ENCODE results near the gene TCF7L2.

TCF7L2 gene

DNA sequence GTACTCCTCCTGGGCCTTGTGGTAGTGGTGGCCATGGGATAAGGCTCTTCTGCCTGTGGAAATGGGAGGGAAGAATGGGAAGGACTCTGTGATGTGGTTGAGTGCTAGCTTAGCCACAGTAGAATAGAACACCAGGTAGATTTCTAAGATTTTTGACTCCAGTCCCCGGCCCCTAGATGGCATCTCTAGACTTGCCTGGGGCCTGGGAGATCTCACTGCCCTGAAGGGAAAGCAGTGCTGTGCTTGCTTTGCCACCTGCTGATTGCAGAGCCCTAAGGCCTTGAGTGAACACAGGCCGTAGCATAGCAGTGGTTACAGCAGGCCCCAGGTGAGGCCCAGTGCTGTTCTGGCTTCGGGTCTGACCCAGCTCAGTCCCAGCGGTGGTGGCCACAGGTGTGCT, 252.0 kb downstream of the TCF7L2 start:
- H3K27ac ChIP-seq (replicated peaks) = no peak overlapping the region
- H3K27me3 ChIP-seq (ENCODE audit: insufficient read depth, poor library complexity, severe bottlenecking) = peaks cover 3% of the 10 kb centered on the region
- no peak for DNase-seq (ENCODE audit: low read depth in 1 of 2, low spot score in 1 of 2)
- no peak for TF ChIP-seq GABPA (IDR thresholded peaks at IDR 0.05; ENCODE audit: low read depth)
- TF ChIP-seq, protein P1, sequence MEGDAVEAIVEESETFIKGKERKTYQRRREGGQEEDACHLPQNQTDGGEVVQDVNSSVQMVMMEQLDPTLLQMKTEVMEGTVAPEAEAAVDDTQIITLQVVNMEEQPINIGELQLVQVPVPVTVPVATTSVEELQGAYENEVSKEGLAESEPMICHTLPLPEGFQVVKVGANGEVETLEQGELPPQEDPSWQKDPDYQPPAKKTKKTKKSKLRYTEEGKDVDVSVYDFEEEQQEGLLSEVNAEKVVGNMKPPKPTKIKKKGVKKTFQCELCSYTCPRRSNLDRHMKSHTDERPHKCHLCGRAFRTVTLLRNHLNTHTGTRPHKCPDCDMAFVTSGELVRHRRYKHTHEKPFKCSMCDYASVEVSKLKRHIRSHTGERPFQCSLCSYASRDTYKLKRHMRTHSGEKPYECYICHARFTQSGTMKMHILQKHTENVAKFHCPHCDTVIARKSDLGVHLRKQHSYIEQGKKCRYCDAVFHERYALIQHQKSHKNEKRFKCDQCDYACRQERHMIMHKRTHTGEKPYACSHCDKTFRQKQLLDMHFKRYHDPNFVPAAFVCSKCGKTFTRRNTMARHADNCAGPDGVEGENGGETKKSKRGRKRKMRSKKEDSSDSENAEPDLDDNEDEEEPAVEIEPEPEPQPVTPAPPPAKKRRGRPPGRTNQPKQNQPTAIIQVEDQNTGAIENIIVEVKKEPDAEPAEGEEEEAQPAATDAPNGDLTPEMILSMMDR (IDR thresholded peaks at IDR 0.05; ENCODE audit: insufficient read depth, low read length) = no peak
- TF ChIP-seq, protein P2, sequence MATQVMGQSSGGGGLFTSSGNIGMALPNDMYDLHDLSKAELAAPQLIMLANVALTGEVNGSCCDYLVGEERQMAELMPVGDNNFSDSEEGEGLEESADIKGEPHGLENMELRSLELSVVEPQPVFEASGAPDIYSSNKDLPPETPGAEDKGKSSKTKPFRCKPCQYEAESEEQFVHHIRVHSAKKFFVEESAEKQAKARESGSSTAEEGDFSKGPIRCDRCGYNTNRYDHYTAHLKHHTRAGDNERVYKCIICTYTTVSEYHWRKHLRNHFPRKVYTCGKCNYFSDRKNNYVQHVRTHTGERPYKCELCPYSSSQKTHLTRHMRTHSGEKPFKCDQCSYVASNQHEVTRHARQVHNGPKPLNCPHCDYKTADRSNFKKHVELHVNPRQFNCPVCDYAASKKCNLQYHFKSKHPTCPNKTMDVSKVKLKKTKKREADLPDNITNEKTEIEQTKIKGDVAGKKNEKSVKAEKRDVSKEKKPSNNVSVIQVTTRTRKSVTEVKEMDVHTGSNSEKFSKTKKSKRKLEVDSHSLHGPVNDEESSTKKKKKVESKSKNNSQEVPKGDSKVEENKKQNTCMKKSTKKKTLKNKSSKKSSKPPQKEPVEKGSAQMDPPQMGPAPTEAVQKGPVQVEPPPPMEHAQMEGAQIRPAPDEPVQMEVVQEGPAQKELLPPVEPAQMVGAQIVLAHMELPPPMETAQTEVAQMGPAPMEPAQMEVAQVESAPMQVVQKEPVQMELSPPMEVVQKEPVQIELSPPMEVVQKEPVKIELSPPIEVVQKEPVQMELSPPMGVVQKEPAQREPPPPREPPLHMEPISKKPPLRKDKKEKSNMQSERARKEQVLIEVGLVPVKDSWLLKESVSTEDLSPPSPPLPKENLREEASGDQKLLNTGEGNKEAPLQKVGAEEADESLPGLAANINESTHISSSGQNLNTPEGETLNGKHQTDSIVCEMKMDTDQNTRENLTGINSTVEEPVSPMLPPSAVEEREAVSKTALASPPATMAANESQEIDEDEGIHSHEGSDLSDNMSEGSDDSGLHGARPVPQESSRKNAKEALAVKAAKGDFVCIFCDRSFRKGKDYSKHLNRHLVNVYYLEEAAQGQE (IDR thresholded peaks at IDR 0.05; ENCODE audit: insufficient replicate concordance, low read depth) = no peak
- TF ChIP-seq POLR2AphosphoS5 (IDR thresholded peaks at IDR 0.05; ENCODE audit: low read depth) = no peak
- no peak for TF ChIP-seq SPI1 (IDR thresholded peaks at IDR 0.05; ENCODE audit: borderline replicate concordance, low read depth)
- H3K4me3 ChIP-seq (replicated peaks; ENCODE audit: insufficient read depth, low read length) = no peak overlapping the region

DNA sequence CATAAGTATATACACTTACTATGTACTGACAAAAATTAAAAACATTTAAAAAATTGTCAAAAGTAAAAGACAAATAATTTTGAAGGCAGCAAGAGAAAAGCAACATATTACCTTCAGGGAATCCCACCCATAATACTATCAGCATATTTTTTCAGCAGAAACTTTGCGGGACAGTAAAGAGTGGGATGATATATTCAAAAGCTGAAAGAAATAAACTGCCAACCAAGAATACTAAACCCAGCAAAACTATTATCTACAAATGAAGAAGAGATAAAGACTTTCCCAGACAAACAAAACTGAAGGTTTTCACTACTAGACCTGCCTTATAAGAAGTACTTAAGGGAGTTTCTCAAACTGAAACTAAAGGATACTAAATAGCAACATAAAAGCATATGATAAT, 257.9 kb downstream of the TCF7L2 start:
- Histone ChIP-seq H3K4me3 (replicated peaks; ENCODE audit: insufficient read depth, low read length) (no peak overlapping the region), H3K27me3 (ENCODE audit: insufficient read depth, poor library complexity, severe bottlenecking) (no peaks in the 10 kb centered on the region), H3K27ac (replicated peaks) (no peak overlapping the region)
- no peak for TF ChIP-seq GABPA (IDR thresholded peaks at IDR 0.05; ENCODE audit: low read depth)
- TF ChIP-seq POLR2AphosphoS5 (IDR thresholded peaks at IDR 0.05; ENCODE audit: low read depth) = no peak
- TF ChIP-seq, protein P1 (IDR thresholded peaks at IDR 0.05; ENCODE audit: insufficient read depth, low read length) = no peak
- TF ChIP-seq, protein P2 (IDR thresholded peaks at IDR 0.05; ENCODE audit: insufficient replicate concordance, low read depth) = no peak
- TF ChIP-seq SPI1 (IDR thresholded peaks at IDR 0.05; ENCODE audit: borderline replicate concordance, low read depth) = no peak
- no peak for DNase-seq (ENCODE audit: low read depth in 1 of 2, low spot score in 1 of 2)

GRCh38 chr10:113213035-113213434, 263.0 kb downstream of the TCF7L2 start:
- no peak for DNase-seq (ENCODE audit: low read depth in 1 of 2, low spot score in 1 of 2)
- no peak overlapping the region for H3K4me3 ChIP-seq (replicated peaks; ENCODE audit: insufficient read depth, low read length)
- H3K27ac ChIP-seq (replicated peaks) = no peak overlapping the region

More at GRCh38 chr10:113213035-113213434, 263.0 kb downstream of the TCF7L2 start:
- no peaks in the 10 kb centered on the region for H3K27me3 ChIP-seq (ENCODE audit: insufficient read depth, poor library complexity, severe bottlenecking)
- TF ChIP-seq GABPA (IDR thresholded peaks at IDR 0.05; ENCODE audit: low read depth) = no peak
- TF ChIP-seq, protein P1 (IDR thresholded peaks at IDR 0.05; ENCODE audit: insufficient read depth, low read length) = no peak
- TF ChIP-seq, protein P2 (IDR thresholded peaks at IDR 0.05; ENCODE audit: insufficient replicate concordance, low read depth) = no peak
- no peak for TF ChIP-seq SPI1 (IDR thresholded peaks at IDR 0.05; ENCODE audit: borderline replicate concordance, low read depth)
- no peak for TF ChIP-seq POLR2AphosphoS5 (IDR thresholded peaks at IDR 0.05; ENCODE audit: low read depth)
